ENCODE results near the gene TST. TPM values are rescaled to one million over a fixed set of nuclear protein-coding genes. Genes with fewer than 3 reads are reported as not detected.
"Not testable (repeated sequence)": the region's sequence is repeated elsewhere in the genome, so short reads cannot be mapped to it uniquely, and the experiment has no call there.

The TST gene
- total RNA-seq, 1 donor from 2014 or later, result 39.0 TPM

DNA sequence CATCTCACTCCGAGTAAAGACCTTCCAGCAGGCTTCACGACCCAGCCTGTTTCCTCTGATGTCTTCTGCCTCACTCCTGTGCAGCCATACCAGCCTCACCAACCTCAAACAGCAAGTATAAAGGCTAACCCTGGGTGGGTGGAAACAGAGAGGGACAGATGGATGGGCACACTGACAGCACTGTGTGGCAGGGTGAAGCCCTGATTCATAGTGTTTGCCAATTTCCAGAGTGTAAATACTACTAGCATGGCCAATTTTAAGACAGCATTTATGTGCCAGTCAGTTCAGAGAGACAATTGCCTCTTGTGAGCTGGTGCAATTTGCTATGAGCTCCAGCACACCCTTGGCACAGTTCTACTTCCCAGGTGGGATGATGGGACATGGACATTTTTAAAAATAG is 21.5 kb downstream of the TST start:
- Mint-ChIP-seq H3K4me3 (ENCODE audit: unreplicated experiment) (no peak overlapping the region), H3K27ac (ENCODE audit: unreplicated experiment) (no peak overlapping the region), H3K27me3 (ENCODE audit: unreplicated experiment) (peaks cover 5% of the 10 kb centered on the region), H3K36me3 (ENCODE audit: low read depth, unreplicated experiment) (peaks cover 3% of the 10 kb centered on the region), H3K9me3 (ENCODE audit: unreplicated experiment) (no peaks in the 10 kb centered on the region), H3K4me1 (ENCODE audit: unreplicated experiment) (no peaks in the 10 kb centered on the region)
- TF ChIP-seq, protein P1, sequence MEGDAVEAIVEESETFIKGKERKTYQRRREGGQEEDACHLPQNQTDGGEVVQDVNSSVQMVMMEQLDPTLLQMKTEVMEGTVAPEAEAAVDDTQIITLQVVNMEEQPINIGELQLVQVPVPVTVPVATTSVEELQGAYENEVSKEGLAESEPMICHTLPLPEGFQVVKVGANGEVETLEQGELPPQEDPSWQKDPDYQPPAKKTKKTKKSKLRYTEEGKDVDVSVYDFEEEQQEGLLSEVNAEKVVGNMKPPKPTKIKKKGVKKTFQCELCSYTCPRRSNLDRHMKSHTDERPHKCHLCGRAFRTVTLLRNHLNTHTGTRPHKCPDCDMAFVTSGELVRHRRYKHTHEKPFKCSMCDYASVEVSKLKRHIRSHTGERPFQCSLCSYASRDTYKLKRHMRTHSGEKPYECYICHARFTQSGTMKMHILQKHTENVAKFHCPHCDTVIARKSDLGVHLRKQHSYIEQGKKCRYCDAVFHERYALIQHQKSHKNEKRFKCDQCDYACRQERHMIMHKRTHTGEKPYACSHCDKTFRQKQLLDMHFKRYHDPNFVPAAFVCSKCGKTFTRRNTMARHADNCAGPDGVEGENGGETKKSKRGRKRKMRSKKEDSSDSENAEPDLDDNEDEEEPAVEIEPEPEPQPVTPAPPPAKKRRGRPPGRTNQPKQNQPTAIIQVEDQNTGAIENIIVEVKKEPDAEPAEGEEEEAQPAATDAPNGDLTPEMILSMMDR (IDR thresholded peaks at IDR 0.05; ENCODE audit: unreplicated experiment), result no peak
- DNase-seq (ENCODE audit: low spot score), result no peak

DNA sequence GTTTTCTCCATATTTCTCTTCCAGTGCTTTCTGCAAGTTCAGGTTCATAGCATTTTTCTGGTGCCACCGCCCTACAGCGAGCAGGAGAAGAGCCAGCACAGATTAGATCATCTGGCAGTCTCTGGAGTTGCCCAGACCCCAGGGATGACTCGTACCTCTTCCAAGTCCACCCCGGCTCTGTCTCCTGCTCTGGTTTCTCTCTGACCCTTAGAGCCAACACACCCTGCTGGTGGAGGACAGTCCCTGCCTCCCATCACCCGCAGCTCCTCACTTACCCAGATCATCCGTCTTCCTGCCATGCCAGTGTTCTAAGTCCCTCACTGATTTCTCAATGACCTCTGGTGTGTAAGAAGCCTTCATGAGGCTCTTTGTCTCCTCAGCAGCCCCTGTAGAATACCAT is 28.0 kb downstream of the TST start:
- Mint-ChIP-seq H3K27ac (ENCODE audit: unreplicated experiment) (no peak overlapping the region), H3K27me3 (ENCODE audit: unreplicated experiment) (no peaks in the 10 kb centered on the region)
- TF ChIP-seq, protein P1 (IDR thresholded peaks at IDR 0.05; ENCODE audit: unreplicated experiment), result no peak

DNA sequence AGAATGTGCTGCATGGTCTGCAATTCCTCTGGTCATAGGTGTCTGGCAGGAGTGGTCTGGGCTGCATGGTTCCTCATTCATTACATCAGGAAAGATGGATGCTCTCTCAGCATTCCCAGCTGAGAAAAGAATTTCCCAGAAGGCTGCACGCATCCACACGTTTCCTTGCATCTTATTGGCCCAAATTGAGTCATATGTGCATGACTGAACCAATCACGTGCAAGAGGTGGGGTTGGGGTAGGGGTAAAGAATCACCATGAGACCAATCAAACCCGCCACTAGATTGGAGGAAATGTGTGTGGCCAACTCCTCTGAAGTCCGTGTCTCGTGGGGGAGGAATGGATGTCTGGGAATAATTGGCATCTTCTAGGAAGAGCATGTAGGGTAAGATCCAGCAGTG is 28.8 kb downstream of the TST start:
- Mint-ChIP-seq H3K36me3 (ENCODE audit: low read depth, unreplicated experiment) (no peaks in the 10 kb centered on the region), H3K27ac (ENCODE audit: unreplicated experiment) (no peak overlapping the region), H3K9me3 (ENCODE audit: unreplicated experiment) (no peaks in the 10 kb centered on the region), H3K4me3 (ENCODE audit: unreplicated experiment) (no peak overlapping the region), H3K27me3 (ENCODE audit: unreplicated experiment) (no peaks in the 10 kb centered on the region), H3K4me1 (ENCODE audit: unreplicated experiment) (peaks cover 5% of the 10 kb centered on the region)
- no peak for DNase-seq (ENCODE audit: low spot score)
- TF ChIP-seq, protein P1 (IDR thresholded peaks at IDR 0.05; ENCODE audit: unreplicated experiment), result no peak

More for the DNA sequence above, 28.0 kb downstream of the TST start:
- Mint-ChIP-seq H3K4me3 (ENCODE audit: unreplicated experiment) (no peak overlapping the region), H3K4me1 (ENCODE audit: unreplicated experiment) (peaks cover 5% of the 10 kb centered on the region), H3K9me3 (ENCODE audit: unreplicated experiment) (no peaks in the 10 kb centered on the region), H3K36me3 (ENCODE audit: low read depth, unreplicated experiment) (no peaks in the 10 kb centered on the region)
- DNase-seq (ENCODE audit: low spot score), result no peak

DNA sequence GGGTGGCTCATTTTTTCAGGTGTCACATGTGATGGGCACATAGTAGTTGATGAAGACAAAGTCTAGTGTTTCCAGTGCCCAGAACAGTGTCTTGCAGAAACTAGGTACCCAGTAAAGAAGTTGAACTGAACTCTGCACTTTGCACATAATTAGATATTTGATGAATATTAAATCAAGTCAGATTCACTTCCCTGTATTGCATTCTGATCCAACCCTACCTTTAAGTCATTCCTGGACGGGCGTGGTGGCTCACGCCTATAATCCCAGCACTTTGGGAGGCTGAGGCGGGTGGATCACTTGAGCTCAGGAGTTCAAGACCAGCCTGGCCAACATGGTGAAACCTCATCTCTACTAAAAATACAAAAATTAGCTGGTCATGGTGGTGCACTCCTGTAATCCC is 30.2 kb downstream of the TST start:
- not testable (repeated sequence) for H3K9me3 Mint-ChIP-seq (ENCODE audit: unreplicated experiment); H3K27me3 Mint-ChIP-seq (ENCODE audit: unreplicated experiment)

DNA sequence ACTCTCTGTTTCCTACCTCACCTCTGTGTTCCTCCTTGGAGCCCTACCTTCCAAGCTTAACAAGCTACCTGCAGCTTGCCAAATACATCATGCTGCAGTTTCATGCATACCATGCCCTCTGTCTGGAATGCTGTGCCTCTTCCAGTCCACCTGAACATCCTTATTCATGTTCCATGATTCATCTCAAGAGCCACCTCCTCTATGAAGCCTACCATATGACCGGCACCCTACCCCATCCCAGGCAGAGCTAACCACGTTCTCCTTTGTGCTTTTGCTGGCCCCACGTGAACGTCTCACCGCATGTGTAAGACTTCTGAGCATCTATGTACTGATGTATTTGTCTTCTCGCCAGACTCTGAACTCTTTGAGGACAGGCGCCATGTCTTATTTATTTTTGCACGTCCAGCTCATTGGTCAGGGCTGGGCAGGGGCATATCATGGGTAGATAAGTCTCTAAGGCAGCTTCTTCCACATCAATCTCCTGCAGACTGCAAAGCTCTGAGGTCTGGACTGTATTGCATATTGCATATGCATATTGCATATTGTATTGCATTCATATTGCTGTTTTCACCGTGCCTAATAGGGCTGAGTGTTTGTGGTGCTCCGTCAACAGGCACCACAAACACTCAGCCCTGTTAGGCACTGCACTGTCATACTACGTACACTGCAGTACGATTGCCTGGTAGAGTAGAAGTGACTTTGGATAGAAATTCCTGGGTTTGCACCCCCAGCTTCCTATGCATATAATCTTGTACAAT is 31.0 kb downstream of the TST start:
- TF ChIP-seq, protein P1 (IDR thresholded peaks at IDR 0.05; ENCODE audit: unreplicated experiment), result no peak
- no peak for DNase-seq (ENCODE audit: low spot score)
- Mint-ChIP-seq H3K4me1 (ENCODE audit: unreplicated experiment) (peaks cover 5% of the 10 kb centered on the region), H3K9me3 (ENCODE audit: unreplicated experiment) (no peaks in the 10 kb centered on the region), H3K27me3 (ENCODE audit: unreplicated experiment) (no peaks in the 10 kb centered on the region), H3K4me3 (ENCODE audit: unreplicated experiment) (no peak overlapping the region), H3K27ac (ENCODE audit: unreplicated experiment) (no peak overlapping the region), H3K36me3 (ENCODE audit: low read depth, unreplicated experiment) (no peaks in the 10 kb centered on the region)

More for the DNA sequence above, 30.2 kb downstream of the TST start:
- H3K4me3 Mint-ChIP-seq (ENCODE audit: unreplicated experiment); H3K27ac Mint-ChIP-seq (ENCODE audit: unreplicated experiment); H3K36me3 Mint-ChIP-seq (ENCODE audit: low read depth, unreplicated experiment); DNase-seq (ENCODE audit: low spot score); H3K4me1 Mint-ChIP-seq (ENCODE audit: unreplicated experiment): not testable (repeated sequence)
